GM21381 (cell line): Measurements from ENCODE around the gene LACTB.
"Not testable (repeated sequence)": the region's sequence is repeated elsewhere in the genome, so short reads cannot be mapped to it uniquely, and the experiment has no call there.

Experiments used
- ATAC-seq: cut with Tn5 transposase; IDR thresholded peaks from one replicate; pipeline ENCODE4 v1.9.1; 2021; ENCODE audit warnings: mild to moderate bottlenecking, moderate library complexity; ENCODE audit not compliant: unreplicated experiment

Gene LACTB

GRCh38 chr15:63089260-63090043 is 32.2 kb upstream of the LACTB start:
- ATAC-seq: no peak

DNA sequence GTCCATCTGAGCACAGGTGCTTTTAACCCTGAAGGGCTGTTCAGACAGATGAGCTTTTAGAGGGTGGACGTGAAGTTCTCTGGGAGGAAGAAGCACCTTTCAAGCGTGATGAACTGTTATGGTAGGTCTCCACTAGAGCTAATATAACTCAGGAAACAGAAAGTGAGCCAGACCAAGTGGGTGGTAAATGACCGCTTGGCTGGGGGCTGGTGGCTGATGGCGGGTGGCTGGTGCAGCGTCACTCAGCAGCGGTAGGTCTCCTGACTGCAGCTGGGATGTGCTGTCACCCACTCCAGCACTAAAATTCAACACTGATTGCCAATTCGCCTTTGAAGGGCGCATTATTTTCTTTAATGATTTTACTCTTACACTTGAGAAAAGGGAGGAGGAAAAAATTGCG is 31.2 kb upstream of the LACTB start:
- ATAC-seq: no peak

DNA sequence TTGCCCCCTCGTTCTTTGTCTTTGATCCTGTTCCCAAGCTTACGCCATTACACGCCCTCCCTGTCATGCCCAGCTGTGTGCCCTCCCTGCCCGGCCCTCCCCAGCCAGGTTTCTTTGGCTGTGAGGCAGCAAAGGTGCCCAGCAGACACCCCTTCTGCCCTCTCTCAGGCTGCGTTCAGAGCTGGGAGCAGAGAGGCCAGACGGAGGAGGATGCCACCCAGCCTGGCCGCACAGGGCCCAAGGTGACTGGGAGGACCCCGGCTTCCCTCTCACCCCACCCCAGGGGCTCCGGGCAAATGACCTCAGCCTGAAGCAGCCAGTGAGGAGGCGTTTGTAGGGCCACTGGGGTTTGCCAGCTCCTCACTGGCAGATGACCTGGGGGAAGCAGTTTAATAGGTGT is 30.8 kb upstream of the LACTB start:
- no peak for ATAC-seq

- ATAC-seq: no peak
These were observed 29.8 kb upstream of the LACTB start for GRCh38 chr15:63091679-63092446.

DNA sequence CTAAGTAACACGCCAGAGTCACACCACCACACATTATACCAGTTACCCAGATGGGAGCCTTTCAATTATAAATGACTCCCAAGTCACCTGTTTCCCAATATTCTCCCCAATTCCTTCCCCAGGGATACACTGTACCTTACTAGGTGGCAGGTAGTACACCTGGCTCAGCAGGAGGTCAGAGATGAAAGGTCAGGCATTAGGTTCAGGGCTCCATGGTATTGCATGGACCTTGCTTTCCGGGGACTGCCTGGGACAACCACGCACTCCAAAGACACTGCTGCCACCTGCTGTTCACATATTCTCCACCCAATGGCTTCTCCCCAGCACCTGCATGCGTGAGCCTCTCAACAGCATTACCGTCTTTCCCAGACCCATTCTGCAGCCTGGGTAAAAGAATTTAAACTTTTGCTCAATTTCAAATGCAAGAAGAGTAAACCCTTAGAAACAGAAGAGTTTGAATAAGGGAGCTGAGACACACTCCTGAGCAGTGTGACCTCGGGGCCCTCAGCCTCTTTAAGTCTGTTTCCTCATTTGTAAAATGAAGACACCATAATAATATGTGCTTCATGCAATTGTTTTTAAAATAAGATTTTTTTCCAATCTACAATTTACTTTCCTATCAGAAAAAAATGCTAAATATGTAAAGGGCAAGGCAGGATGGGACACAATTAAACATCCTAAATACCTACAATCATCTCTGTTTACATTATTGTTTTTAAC is 28.0 kb upstream of the LACTB start:
- ATAC-seq: peak; percentile 70

GRCh38 chr15:63094495-63094931 is 27.1 kb upstream of the LACTB start:
- no peak for ATAC-seq

- ATAC-seq: no peak
These were observed 25.5 kb upstream of the LACTB start for GRCh38 chr15:63096178-63096577.

DNA sequence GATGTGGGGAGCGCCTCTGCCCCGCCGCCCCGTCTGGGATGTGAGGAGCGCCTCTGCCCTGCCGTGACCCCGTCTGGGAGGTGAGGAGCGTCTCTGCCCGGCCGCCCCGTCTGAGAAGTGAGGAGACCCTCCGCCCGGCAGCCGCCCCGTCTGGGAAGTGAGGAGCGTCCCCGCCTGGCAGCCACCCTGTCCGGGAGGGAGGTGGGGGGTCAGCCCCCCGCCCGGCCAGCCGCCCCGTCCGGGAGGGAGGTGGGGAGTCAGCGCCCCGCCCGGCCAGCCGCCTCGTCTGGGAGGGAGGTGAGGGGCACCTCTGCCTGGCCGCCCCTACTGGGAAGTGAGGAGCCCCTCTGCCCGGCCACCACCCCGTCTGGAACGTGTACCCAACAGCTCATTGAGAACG is 22.8 kb upstream of the LACTB start:
- not testable (repeated sequence) for ATAC-seq

- ATAC-seq: not testable (repeated sequence)
These were observed 22.1 kb upstream of the LACTB start for GRCh38 chr15:63099581-63099980.

- no peak for ATAC-seq
These were observed 18.2 kb upstream of the LACTB start for GRCh38 chr15:63103416-63103815.

DNA sequence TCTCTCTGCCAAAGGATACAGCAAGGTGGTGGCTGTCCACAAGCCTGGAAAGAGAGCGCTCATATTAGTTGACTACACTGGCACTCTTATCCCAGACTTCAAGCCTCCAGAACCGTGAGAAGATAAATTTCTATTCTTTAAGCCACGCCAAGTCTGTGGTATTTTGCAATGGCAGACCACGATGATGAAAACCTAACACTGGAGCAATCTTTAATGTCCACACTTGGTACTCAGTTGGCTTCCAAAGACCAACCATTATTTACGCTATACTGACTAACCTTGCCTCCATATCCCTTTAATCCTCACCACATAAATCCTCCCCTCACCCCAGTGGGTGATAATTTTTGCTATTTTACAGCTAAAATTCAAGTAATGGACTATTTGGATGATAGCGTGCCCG is 16.9 kb upstream of the LACTB start:
- no peak for ATAC-seq

DNA sequence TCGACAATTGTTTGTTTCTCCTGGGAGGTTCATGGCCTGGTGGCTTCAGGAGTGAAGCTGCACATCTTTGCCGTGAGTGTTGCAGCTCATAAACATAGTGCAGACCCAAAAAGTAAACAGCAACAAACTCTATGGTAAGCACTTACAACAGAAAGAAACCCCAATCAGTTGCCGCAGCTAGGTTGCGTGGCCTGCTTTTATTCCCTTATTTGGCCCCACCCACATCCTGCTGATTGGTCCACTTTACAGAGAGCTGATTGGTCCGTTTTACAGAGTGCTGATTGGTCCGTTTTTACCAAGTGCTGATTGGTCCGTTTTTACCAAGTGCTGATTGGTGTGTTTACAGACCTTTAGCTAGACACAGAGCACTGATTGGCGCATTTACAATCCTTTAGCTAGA is 16.3 kb upstream of the LACTB start:
- ATAC-seq: not testable (repeated sequence)

- ATAC-seq: no peak
These were observed 13.6 kb upstream of the LACTB start for GRCh38 chr15:63107895-63108546.

DNA sequence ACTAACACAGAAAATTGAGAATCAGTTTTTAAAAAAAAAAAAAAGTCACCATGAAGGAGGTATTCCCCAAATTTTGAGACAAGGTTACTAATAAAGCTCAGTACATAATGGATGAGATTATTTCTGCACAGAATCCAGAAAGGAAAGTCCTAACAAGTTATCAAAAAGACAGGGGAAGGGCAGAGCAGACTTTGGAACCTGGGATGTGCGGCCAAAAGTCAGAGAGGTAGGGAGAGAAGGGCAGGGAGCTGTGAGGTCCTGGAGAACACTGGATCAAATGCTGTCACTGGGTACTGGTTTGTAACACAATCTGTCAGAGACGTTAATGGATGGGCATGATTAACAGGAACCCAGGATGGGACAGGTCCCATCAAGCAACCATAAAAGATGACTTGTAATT is 12.2 kb upstream of the LACTB start:
- ATAC-seq: no peak

- ATAC-seq: no peak
These were observed 11.7 kb upstream of the LACTB start for GRCh38 chr15:63109920-63110319.

DNA sequence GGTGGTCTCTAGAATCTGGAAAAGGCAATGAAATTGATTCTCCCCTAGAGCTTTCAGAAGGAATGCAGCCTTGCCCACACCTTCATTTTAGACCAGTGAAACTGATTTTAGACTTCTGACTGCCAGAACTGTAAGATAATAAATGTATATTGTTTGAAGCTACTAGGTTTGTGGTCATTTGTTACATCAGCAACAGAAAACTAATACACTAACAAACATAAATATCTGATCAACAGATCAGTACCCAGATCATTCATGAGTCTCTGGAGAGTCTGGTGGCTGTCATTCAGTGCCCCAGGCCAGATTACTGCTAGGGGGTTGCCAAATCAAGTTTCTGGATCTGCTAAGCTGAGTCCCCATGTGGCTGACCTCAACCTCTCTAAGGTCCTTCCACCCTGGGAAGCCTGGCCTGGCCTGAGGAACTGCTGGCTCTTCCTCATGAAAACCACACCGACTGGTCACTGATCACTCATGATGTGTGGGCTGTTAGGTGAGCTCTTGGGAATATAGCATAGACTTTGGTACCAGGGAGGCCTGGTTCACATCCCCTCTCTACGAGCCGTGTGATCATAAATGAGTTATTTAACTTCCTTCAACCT is 11.1 kb upstream of the LACTB start:
- no peak for ATAC-seq

DNA sequence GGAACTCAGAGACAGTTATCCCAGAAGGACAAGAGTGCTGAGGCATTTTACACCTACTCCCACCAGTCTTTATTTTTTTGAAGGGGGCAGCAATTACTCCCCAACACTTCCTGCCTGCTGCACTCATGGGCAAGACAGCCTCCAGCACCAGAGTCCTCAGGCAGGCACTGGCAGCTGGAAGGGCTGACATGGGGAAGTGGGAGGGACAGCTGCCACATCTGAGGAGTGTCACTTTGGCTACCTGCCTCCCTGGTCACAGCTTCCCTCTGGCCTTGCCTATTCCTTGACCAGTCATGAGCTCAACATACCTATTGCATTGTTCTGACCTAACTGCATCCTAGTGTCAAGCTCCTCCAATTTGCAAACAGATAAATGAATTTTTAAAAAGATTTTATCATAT is 10.2 kb upstream of the LACTB start:
- ATAC-seq: no peak

DNA sequence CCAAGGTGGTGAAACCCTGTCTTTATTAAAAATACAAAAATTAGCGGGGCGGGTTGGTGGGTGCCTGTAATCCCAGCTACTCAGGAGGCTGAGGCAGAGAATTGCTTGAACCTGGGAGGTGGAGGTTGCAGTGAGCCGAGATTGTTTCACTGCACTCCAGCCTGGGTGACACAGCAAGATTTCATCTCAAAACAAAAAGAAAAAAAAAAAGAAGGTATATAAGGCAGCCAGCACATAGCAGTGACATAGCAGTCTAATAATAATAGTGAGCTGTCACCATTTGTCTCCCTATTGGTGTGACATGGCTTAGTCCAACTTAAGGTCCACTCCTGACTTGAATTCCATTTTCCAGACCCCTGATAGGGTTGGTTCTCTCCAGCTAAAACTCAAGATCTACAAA is 8.8 kb upstream of the LACTB start:
- no peak for ATAC-seq

DNA sequence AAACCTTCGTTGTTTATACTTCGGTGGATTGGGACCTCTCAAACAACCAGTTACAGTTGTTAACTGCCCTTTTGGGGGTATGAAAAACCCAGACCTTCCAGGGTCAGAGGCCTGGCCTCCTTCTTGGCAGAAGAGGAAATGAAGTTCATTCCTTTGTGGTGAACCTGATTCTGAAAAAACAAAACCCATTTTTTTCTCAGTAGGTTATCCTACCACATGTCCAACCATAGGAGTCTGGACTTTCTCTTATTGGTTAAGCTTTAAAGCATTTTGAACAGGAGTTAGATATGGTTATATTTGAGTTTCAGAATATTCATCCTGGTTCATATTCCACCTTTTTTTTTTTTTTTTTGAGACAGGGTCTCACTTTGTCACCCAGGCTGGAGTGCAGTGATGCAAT is 7.2 kb upstream of the LACTB start:
- no peak for ATAC-seq

DNA sequence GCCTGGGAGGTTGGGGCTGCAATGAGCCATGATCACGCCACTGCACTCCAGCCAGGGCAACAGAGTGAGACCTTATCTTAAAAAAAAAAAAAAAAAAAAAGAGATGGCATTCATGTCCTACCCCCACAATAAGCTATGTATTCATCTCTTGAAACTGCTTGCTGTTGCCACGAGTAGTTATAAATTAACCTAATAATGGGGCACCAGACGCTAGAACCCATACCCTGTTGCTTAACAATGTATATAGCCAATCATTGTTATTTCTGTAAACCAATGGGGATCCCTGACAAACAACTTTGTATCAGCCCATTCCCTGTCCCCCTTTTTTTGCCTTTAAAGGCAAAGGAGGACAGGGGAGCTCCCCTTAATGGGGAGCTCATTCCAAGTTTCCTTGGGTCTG is 2.8 kb upstream of the LACTB start:
- ATAC-seq: no peak
